DND-41 (cell line): ENCODE measurements around the gene ADAM10.

Experiments
- EZH2 ChIP-seq: IDR thresholded peaks from 3 replicates; pipeline ENCODE4 v1.6.1; 2012; ENCODE audit warnings: borderline replicate concordance, low read depth, mild to moderate bottlenecking, moderate library complexity, low read length, inconsistent platforms; ENCODE audit not compliant: severe bottlenecking
- TF ChIP-seq, protein P1 (sequence below): IDR thresholded peaks from 2 replicates; pipeline ENCODE4 v1.5.1; 2012; ENCODE audit warnings: borderline replicate concordance, low read length, moderate library complexity, mild to moderate bottlenecking; ENCODE audit not compliant: poor library complexity, severe bottlenecking; ENCODE audit errors: extremely low read depth

DNA sequence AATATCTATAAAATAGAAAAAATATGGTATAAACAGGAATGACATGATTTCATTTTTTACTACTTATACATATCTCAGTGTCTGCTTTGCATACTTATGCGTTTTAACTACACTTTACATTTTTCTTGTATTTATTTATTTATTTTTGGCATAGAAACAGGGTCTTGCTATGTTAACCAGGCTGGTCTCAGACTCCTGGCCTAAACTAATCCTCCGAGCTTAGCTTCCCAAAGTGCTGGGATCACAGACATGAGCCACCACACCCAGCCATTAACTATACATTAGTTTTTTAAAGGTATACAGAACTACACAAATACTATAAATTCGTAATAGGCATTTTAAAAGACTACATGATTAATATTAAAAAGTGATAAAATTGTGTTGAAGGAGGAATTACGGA lies 9.1 kb downstream of the ADAM10 start:
- TF ChIP-seq EZH2: no peak
- TF ChIP-seq, protein P1, sequence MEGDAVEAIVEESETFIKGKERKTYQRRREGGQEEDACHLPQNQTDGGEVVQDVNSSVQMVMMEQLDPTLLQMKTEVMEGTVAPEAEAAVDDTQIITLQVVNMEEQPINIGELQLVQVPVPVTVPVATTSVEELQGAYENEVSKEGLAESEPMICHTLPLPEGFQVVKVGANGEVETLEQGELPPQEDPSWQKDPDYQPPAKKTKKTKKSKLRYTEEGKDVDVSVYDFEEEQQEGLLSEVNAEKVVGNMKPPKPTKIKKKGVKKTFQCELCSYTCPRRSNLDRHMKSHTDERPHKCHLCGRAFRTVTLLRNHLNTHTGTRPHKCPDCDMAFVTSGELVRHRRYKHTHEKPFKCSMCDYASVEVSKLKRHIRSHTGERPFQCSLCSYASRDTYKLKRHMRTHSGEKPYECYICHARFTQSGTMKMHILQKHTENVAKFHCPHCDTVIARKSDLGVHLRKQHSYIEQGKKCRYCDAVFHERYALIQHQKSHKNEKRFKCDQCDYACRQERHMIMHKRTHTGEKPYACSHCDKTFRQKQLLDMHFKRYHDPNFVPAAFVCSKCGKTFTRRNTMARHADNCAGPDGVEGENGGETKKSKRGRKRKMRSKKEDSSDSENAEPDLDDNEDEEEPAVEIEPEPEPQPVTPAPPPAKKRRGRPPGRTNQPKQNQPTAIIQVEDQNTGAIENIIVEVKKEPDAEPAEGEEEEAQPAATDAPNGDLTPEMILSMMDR: no peak
